ENCODE data around the gene TRMT5.

TRMT5 gene

GRCh38 chr14:60945984-60946383 lies 34.9 kb downstream of the TRMT5 start:
- no peak for TF ChIP-seq ISL1 (CRISPR knock-in tag; IDR thresholded peaks at IDR 0.05)
- no peak for TF ChIP-seq ZNF8 (CRISPR knock-in tag; IDR thresholded peaks at IDR 0.05)
- no peak for TF ChIP-seq CREB5 (CRISPR knock-in tag; IDR thresholded peaks at IDR 0.05; ENCODE audit: low read depth)
- no peak for TF ChIP-seq BACH2 (CRISPR knock-in tag; IDR thresholded peaks at IDR 0.05; ENCODE audit: borderline replicate concordance)
- no peak for TF ChIP-seq PPARA (CRISPR knock-in tag; IDR thresholded peaks at IDR 0.05; ENCODE audit: borderline replicate concordance)
- TF ChIP-seq ZC3H10 (CRISPR knock-in tag; IDR thresholded peaks at IDR 0.05), result no peak
- TF ChIP-seq GLIS3 (CRISPR knock-in tag; IDR thresholded peaks at IDR 0.05), result no peak
- no peak for TF ChIP-seq POU6F1 (CRISPR knock-in tag; IDR thresholded peaks at IDR 0.05; ENCODE audit: borderline replicate concordance, low read depth)
- no peak for TF ChIP-seq ZFP3 (CRISPR knock-in tag; IDR thresholded peaks at IDR 0.05)
- no peak for TF ChIP-seq SNAI2 (CRISPR knock-in tag; IDR thresholded peaks at IDR 0.05)
- no peak for TF ChIP-seq CSRNP3 (CRISPR knock-in tag; IDR thresholded peaks at IDR 0.05)
- TF ChIP-seq PATZ1 (CRISPR knock-in tag; IDR thresholded peaks at IDR 0.05; ENCODE audit: borderline replicate concordance), result no peak
- TF ChIP-seq OSR1 (CRISPR knock-in tag; IDR thresholded peaks at IDR 0.05), result no peak
- no peak for TF ChIP-seq RARB (CRISPR knock-in tag; IDR thresholded peaks at IDR 0.05)
- TF ChIP-seq TSHZ2 (CRISPR knock-in tag; IDR thresholded peaks at IDR 0.05), result no peak
- ATAC-seq, result no peak

- TF ChIP-seq ZNF8 (CRISPR knock-in tag; IDR thresholded peaks at IDR 0.05) (no peak), ZNF70 (CRISPR knock-in tag; IDR thresholded peaks at IDR 0.05) (no peak), ZFP30 (CRISPR knock-in tag; IDR thresholded peaks at IDR 0.05) (no peak), ZNF565 (CRISPR knock-in tag; conservative IDR thresholded peaks at IDR 0.05; ENCODE audit: low read depth) (no peak), GLIS3 (CRISPR knock-in tag; IDR thresholded peaks at IDR 0.05) (no peak), CSDC2 (CRISPR knock-in tag; IDR thresholded peaks at IDR 0.05) (no peak), ESRRG (CRISPR knock-in tag; IDR thresholded peaks at IDR 0.05) (no peak), CSRNP3 (CRISPR knock-in tag; IDR thresholded peaks at IDR 0.05) (no peak), ARNTL (CRISPR knock-in tag; IDR thresholded peaks at IDR 0.05; ENCODE audit: borderline replicate concordance, low read depth) (no peak), SNAI2 (CRISPR knock-in tag; IDR thresholded peaks at IDR 0.05) (no peak), TSHZ2 (CRISPR knock-in tag; IDR thresholded peaks at IDR 0.05) (no peak)
- ATAC-seq, result no peak
These were observed 36.7 kb downstream of the TRMT5 start for GRCh38 chr14:60944204-60944603.
